PC-3 (cell line): ENCODE measurements around the gene LAMA2. TPM values are rescaled to one million over a fixed set of nuclear protein-coding genes. Genes with fewer than 3 reads are reported as not detected.

Experiments used
- ATAC-seq: fragments of 200-7000 bp; cut with Tn5 transposase; 2 replicates; pipeline ENCODE4 v1.9.1; 2020; ENCODE audit warnings: mild to moderate bottlenecking, moderate library complexity
- BruUV-seq: library from RNA; stranded (reverse); fragments of 400-500 nt; replicated peaks from 2 replicates; lab custom pipeline; 2021; lab: Mats Ljungman, UMichigan
- CTCF ChIA-PET: fragments of 300-600 bp; sonication (Branson Sonifier 250); formaldehyde crosslinking; loops from one replicate; lab custom pipeline; 2022; ENCODE audit warnings: antibody characterized with exemption; lab: Charles Lee
- POLR2A ChIA-PET: fragments of 300-600 bp; sonication (Branson Sonifier 250); formaldehyde crosslinking; loops from one replicate; lab custom pipeline; 2022; ENCODE audit warnings: antibody characterized with exemption; ENCODE audit not compliant: unreplicated experiment; lab: Charles Lee
- DNase-seq: peaks from one replicate; pipeline ENCODE4 v3.0.0-alpha.2; 2015
- H2AFZ ChIP-seq: fragments of 300-600 bp; sonication (generic); 2 replicates; pipeline ENCODE4 v1.6.0; 2016; ENCODE audit warnings: antibody characterized with exemption, low read length
- H3F3A ChIP-seq: fragments of 300-600 bp; sonication (generic); one replicate; pipeline ENCODE4 v1.6.0; 2017; ENCODE audit warnings: antibody characterized with exemption, low read length, control low read depth, mild to moderate bottlenecking; ENCODE audit not compliant: unreplicated experiment
- H3K27ac ChIP-seq: fragments of 300-600 bp; sonication (generic); 2 replicates; pipeline ENCODE4 v1.5.1; 2016; ENCODE audit warnings: mild to moderate bottlenecking, low read length
- H3K27me3 ChIP-seq: fragments of 300-600 bp; sonication (generic); 2 replicates; pipeline ENCODE4 v1.6.1; 2016; ENCODE audit warnings: low read length, mixed read lengths
- H3K36me3 ChIP-seq: fragments of 300-600 bp; sonication (generic); 2 replicates; pipeline ENCODE4 v1.6.1; 2016; ENCODE audit warnings: low read depth, mixed run types, low read length, mixed read lengths
- H3K4me1 ChIP-seq: fragments of 300-600 bp; sonication (generic); 2 replicates; pipeline ENCODE4 v1.5.1; 2016; ENCODE audit warnings: low read length; ENCODE audit not compliant: insufficient read depth
- H3K4me2 ChIP-seq: fragments of 300-600 bp; sonication (generic); 2 replicates; pipeline ENCODE4 v1.6.0; 2016; ENCODE audit warnings: low read length
- H3K4me3 ChIP-seq: fragments of 300-600 bp; sonication (generic); 2 replicates; pipeline ENCODE4 v1.5.1; 2016; ENCODE audit warnings: mild to moderate bottlenecking, low read length, mixed read lengths
- H3K79me2 ChIP-seq: fragments of 300-600 bp; sonication (generic); 2 replicates; pipeline ENCODE4 v1.6.1; 2017; ENCODE audit warnings: low read length, mixed read lengths
- H3K9ac ChIP-seq: fragments of 300-600 bp; sonication (generic); 2 replicates; pipeline ENCODE4 v1.6.0; 2016; ENCODE audit warnings: mild to moderate bottlenecking, low read length
- H3K9me2 ChIP-seq: fragments of 300-600 bp; sonication (generic); replicated peaks from 2 replicates; pipeline ENCODE4 v1.6.1; 2016; ENCODE audit warnings: mixed run types, low read length, mixed read lengths
- H3K9me3 ChIP-seq: fragments of 300-600 bp; sonication (generic); 2 replicates; pipeline ENCODE4 v1.6.1; 2016; ENCODE audit warnings: low read length, mixed read lengths
- H4K20me1 ChIP-seq: fragments of 300-600 bp; sonication (generic); 2 replicates; pipeline ENCODE4 v1.6.1; 2016; ENCODE audit warnings: low read length, mixed read lengths
- CTCF ChIP-seq: fragments of 300-600 bp; sonication (generic); conservative IDR thresholded peaks from 2 replicates; pipeline ENCODE4 v1.5.1; 2017; ENCODE audit warnings: antibody characterized with exemption, low read depth, mild to moderate bottlenecking, low read length
- EZH2 ChIP-seq: fragments of 300-600 bp; sonication (generic); IDR thresholded peaks from one replicate; pipeline ENCODE4 v1.6.1; 2017; ENCODE audit warnings: antibody characterized with exemption, mild to moderate bottlenecking, low read length; ENCODE audit not compliant: unreplicated experiment
- EZH2phosphoT487 ChIP-seq: fragments of 300-600 bp; sonication (generic); IDR thresholded peaks from 2 replicates; pipeline ENCODE4 v1.6.1; 2018; ENCODE audit warnings: mild to moderate bottlenecking, antibody characterized with exemption, low read length, borderline replicate concordance
- intact Hi-C: fragments of 100-400 bp; cut with micrococcal nuclease; formaldehyde crosslinking; loops from 2 replicates; pipeline ENCODE4 v1.9.0; 2023
- total RNA-seq: library from RNA; depleted of rRNA; stranded (reverse); fragments of >200 nt; gene quantifications from 2 replicates; pipeline ENCODE4 v1.2.3, GENCODE V29; 2014

The LAMA2 gene
- total RNA-seq, 1 experiment from 2014 or later, result 0.22 TPM

DNA sequence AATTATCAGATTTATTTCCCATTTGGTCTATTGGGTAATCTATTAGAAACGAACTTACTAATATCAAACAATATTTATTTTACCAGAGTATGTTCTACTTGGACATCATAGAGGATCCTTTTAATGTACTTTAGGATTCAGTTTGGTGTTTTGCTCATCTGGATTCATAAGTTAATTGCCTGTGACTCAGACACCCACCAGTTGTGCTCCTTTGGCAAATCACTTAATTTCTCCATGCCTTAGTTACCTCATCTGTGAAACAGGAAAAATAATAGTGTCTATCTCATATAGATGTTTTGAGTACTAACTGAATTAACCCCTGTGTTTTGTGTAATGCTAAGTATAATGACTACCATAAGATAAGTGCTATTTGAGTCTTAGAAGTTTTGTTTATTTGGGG lies 292.1 kb downstream of the LAMA2 start:
- Histone ChIP-seq H4K20me1 (no peaks in the 10 kb centered on the region), H3K27ac (no peak overlapping the region), H3K4me2 (no peak overlapping the region), H2AFZ (no peak overlapping the region), H3K9me2 (no peaks in the 10 kb centered on the region), H3F3A (no peaks in the 10 kb centered on the region), H3K79me2 (no peaks in the 10 kb centered on the region), H3K9me3 (no peaks in the 10 kb centered on the region), H3K27me3 (no peaks in the 10 kb centered on the region), H3K9ac (no peak overlapping the region), H3K36me3 (no peaks in the 10 kb centered on the region), H3K4me3 (no peak overlapping the region), H3K4me1 (no peaks in the 10 kb centered on the region)
- ATAC-seq (no peak), DNase-seq (no peak)
- no TSS peak for BruUV-seq
- intact Hi-C loops, result no loop called here
- ChIA-PET POLR2A (no interaction called here), CTCF (no interaction called here)
- no peak for TF ChIP-seq EZH2
- TF ChIP-seq EZH2phosphoT487, result no peak
- TF ChIP-seq CTCF, result no peak

- ATAC-seq, result no peak
These were observed 294.9 kb downstream of the LAMA2 start for GRCh38 chr6:129177801-129178200.

DNA sequence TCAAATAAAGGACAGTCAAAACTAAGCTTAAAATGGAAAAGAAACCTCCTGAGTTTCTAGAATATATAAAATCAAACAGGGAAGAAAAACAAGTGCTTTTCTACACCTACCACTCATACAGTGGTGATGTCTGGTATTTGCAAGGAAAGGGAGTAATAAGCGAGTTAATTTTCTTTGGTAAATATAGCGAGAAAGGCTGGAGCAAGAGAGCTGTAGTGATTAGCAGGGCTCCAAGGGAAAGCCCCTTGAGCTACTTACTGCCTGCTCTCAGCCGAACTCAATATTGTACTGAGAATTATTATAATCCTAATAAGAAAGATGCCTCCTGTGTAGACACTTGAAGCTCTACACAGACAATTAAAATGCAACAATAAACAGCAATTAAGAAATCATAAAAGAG lies 296.3 kb downstream of the LAMA2 start:
- DNase-seq (no peak), ATAC-seq (no peak)
- intact Hi-C loops, result no loop called here
- no peak overlapping the region for H3K4me3 ChIP-seq
- no TSS peak for BruUV-seq
- H3K79me2 ChIP-seq, result no peaks in the 10 kb centered on the region
- POLR2A ChIA-PET, result no interaction called here
- H3K9me2 ChIP-seq, result no peaks in the 10 kb centered on the region
- H3K4me2 ChIP-seq, result no peak overlapping the region
- no peaks in the 10 kb centered on the region for H3K27me3 ChIP-seq
- H3F3A ChIP-seq, result no peaks in the 10 kb centered on the region
- TF ChIP-seq EZH2 (no peak), EZH2phosphoT487 (no peak), CTCF (no peak)
- no peak overlapping the region for H3K27ac ChIP-seq
- CTCF ChIA-PET, result no interaction called here
- no peak overlapping the region for H2AFZ ChIP-seq
- peaks cover 12% of the 10 kb centered on the region for H3K4me1 ChIP-seq
- H4K20me1 ChIP-seq, result no peaks in the 10 kb centered on the region
- no peaks in the 10 kb centered on the region for H3K36me3 ChIP-seq
- H3K9me3 ChIP-seq, result no peaks in the 10 kb centered on the region
- no peak overlapping the region for H3K9ac ChIP-seq

More at GRCh38 chr6:129177801-129178200, 294.9 kb downstream of the LAMA2 start:
- Histone ChIP-seq H3K27me3 (no peaks in the 10 kb centered on the region), H3K4me3 (no peak overlapping the region), H3K36me3 (no peaks in the 10 kb centered on the region), H3K79me2 (no peaks in the 10 kb centered on the region), H3K4me1 (no peaks in the 10 kb centered on the region), H3K9ac (no peak overlapping the region), H3K9me3 (no peaks in the 10 kb centered on the region), H4K20me1 (no peaks in the 10 kb centered on the region), H3K4me2 (no peak overlapping the region), H3K27ac (no peak overlapping the region), H2AFZ (no peak overlapping the region), H3K9me2 (no peaks in the 10 kb centered on the region), H3F3A (no peaks in the 10 kb centered on the region)
- intact Hi-C loops, result no loop called here
- POLR2A ChIA-PET, result no interaction called here
- BruUV-seq, result no TSS peak
- no peak for TF ChIP-seq EZH2phosphoT487
- no peak for DNase-seq
- CTCF ChIA-PET, result no interaction called here
